H1 (cell line): Measurements from ENCODE around the gene PRKN. TPM values are rescaled to one million over a fixed set of nuclear protein-coding genes. Genes with fewer than 3 reads are reported as not detected.

ENCODE experiments used
- EZH2 ChIP-seq: fragments of 200-600 bp; sonication (generic); IDR thresholded peaks from 2 replicates; pipeline ENCODE4 v1.7.1; 2012; ENCODE audit warnings: low read depth, mild to moderate bottlenecking, moderate library complexity, low read length, inconsistent platforms; ENCODE audit not compliant: severe bottlenecking
- GABPA ChIP-seq: IDR thresholded peaks from 2 replicates; pipeline ENCODE4 v1.6.1; 2011; ENCODE audit warnings: mild to moderate bottlenecking, low read length, moderate library complexity, borderline replicate concordance; ENCODE audit not compliant: insufficient read depth
- SAP30 ChIP-seq: fragments of 300-600 bp; sonication (generic); IDR thresholded peaks from 2 replicates; pipeline ENCODE4 v1.7.1; 2012; ENCODE audit warnings: low read length, moderate library complexity, mild to moderate bottlenecking, inconsistent platforms; ENCODE audit not compliant: insufficient read depth, insufficient replicate concordance
- polyA plus RNA-seq, 7 experiments: library from polyadenylated mRNA; depleted of rRNA in 3 of 7; stranded (reverse) in 5 of 7; unstranded in 2 of 7; fragments of >200 nt in 5 of 7; fragments of 200-250 nt in 2 of 7; gene quantifications; 1 replicate in 5 of 7; 2 replicates in 1 of 7; 4 replicates in 1 of 7; pipeline versions ENCODE4 v1.2.1 to v1.2.3, GENCODE V29; 2011 to 2013; ENCODE audit warnings: missing spikeins in 2 of 7, mixed read lengths in 2 of 7
- total RNA-seq: library from RNA; stranded (reverse); fragmentation: NEBNext Ultra II Directional; extraction: Animal tissue kit (Norgen Biotek cat#: 25700); gene quantifications from 2 replicates; pipeline ENCODE4 v1.2.1, GENCODE V29; 2021
- TF ChIP-seq, protein P1 (sequence below): IDR thresholded peaks from 2 replicates; pipeline ENCODE4 v1.6.1; 2012; ENCODE audit warnings: low read length, inconsistent platforms

Gene PRKN
- total and polyA plus RNA-seq, 2 of the 8 experiments (the other 6 are each of a cell fraction or from before 2014, with no cell fraction given) = 0.13 to 0.29 TPM

DNA sequence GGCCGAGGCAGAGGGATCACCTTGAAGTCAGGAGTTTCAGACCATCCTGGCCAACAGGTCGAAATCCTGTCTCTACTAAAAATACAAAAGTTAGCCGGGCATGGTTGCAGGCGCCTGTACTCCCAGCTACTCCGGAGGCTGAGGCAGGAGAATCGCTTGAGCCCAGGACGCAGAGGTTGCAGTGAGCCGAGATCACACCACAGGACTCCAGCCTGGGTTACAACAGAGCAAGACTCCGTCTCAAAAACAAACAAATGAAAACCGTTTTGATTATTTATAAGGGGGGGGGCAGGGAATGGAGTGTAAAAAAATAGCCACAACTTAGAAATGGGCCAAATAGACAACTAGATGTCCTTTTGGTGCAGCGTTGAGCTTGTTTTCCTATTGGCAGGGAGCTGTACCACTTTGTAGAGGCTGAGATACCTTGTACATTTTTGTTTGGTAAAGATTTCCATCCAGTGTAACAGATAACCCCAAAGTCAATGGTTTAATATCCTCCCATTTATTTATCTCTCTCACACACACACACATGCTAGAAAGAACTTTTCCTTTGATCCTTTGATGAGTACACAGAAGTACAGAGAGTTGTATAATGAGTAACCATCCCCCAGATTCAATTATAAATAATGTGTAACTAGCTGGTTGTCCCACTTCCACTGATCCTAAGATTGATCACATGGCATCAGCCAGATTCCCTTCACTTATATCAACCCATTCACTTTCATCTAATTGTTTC, 477.5 kb downstream of the PRKN start (continued):
- no peak for TF ChIP-seq GABPA
- TF ChIP-seq SAP30 = no peak
- no peak for TF ChIP-seq EZH2
- TF ChIP-seq, protein P1, sequence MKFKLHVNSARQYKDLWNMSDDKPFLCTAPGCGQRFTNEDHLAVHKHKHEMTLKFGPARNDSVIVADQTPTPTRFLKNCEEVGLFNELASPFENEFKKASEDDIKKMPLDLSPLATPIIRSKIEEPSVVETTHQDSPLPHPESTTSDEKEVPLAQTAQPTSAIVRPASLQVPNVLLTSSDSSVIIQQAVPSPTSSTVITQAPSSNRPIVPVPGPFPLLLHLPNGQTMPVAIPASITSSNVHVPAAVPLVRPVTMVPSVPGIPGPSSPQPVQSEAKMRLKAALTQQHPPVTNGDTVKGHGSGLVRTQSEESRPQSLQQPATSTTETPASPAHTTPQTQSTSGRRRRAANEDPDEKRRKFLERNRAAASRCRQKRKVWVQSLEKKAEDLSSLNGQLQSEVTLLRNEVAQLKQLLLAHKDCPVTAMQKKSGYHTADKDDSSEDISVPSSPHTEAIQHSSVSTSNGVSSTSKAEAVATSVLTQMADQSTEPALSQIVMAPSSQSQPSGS = no peak
